Measurements from ENCODE around the gene NEXN. TPM values are rescaled to one million over a fixed set of nuclear protein-coding genes. Genes with fewer than 3 reads are reported as not detected.

Gene NEXN
- total and polyA plus RNA-seq, 2 donors (not counting 1 experiment from before 2014, with no cell fraction given) = 0.07 to 0.81 TPM

GRCh38 chr1:77978293-77978968 lies 90.0 kb downstream of the NEXN start:
- peak overlapping the region; percentile 94 to 99 for H3K27ac ChIP-seq (ENCODE audit: low read length in 2 of 2)
- peak; percentile 89 for DNase-seq
- Mint-ChIP-seq H3K9me3 (ENCODE audit: insufficient read depth) (no peaks in the 10 kb centered on the region), H3K4me3 (no peak overlapping the region), H3K27ac (no peak overlapping the region), H3K4me1 (peaks cover 41% of the 10 kb centered on the region), H3K27me3 (no peaks in the 10 kb centered on the region)
- no peaks in the 10 kb centered on the region for H3K27me3 ChIP-seq (replicated peaks in 1 of 4; ENCODE audit: control extremely low read depth in 1 of 4, control insufficient read depth in 3 of 4, insufficient read depth in 4 of 4, low read length in 3 of 4)
- ATAC-seq (ENCODE audit: low read depth) = peak; percentile 45
- no peaks in the 10 kb centered on the region for H3K9me3 ChIP-seq (ENCODE audit: control extremely low read depth in 1 of 3, control insufficient read depth in 2 of 3, insufficient read depth in 1 of 3, low read length in 2 of 3)
- peaks cover 0 to 32% of the 10 kb centered on the region in 2 experiments for H3K36me3 ChIP-seq (replicated peaks in 1 of 2; ENCODE audit: control extremely low read depth in 1 of 2, control insufficient read depth in 1 of 2, extremely low read depth in 1 of 2, insufficient read depth in 2 of 2, low read length in 1 of 2)
- intact Hi-C loops (cut with micrococcal nuclease) = loop anchor here (2.0 kb wide), 1 partner anchor 760 kb away; the partner anchor contains the start of gene PIGK
- CTCF ChIA-PET = interaction anchor here (1.0 to 1.6 kb wide), 5 partner anchors 9 to 136 kb away, joined by 3 to 18 read pairs (median 3); partner anchors contain the start of gene DNAJB4
- peak overlapping the region; percentile 77 to 100 (median 96) for H3K4me3 ChIP-seq (ENCODE audit: control extremely low read depth in 1 of 5, extremely low read depth in 1 of 5, insufficient read depth in 1 of 5, low read depth in 2 of 5, low read length in 4 of 5)
- POLR2A ChIA-PET = interaction anchor here (0.6 to 1.9 kb wide), 7 partner anchors 20 to 387 kb away, joined by 3 to 19 read pairs (median 4); partner anchors contain the start of genes DNAJB4, MIGA1 and ZZZ3
- peaks cover 73% of the 10 kb centered on the region for H3K79me2 ChIP-seq (ENCODE audit: control insufficient read depth, insufficient read depth, low read length)
- peaks cover 45% of the 10 kb centered on the region for H4K20me1 ChIP-seq (ENCODE audit: control insufficient read depth, insufficient read depth, low read length, poor library complexity, severe bottlenecking)
- H3K4me1 ChIP-seq (ENCODE audit: control insufficient read depth in 2 of 2, insufficient read depth in 2 of 2, low read length in 2 of 2) = peaks cover 41 to 47% of the 10 kb centered on the region in 2 donors
- TF ChIP-seq EZH2 (IDR thresholded peaks at IDR 0.05; ENCODE audit: borderline replicate concordance, insufficient read depth, low read depth, low read length, poor library complexity, severe bottlenecking) (no peak), CTCF (IDR thresholded peaks at IDR 0.05) (no peak)
- WGBS (ENCODE audit: insufficient coverage) = 0% methylated on average over 30 of the region's 34 CpGs
- peak overlapping the region; percentile 99 for H3K9ac ChIP-seq (ENCODE audit: low read length)
- H3K4me2 ChIP-seq (replicated peaks; ENCODE audit: low read depth, low read length, poor library complexity, severe bottlenecking) = peak overlapping the region; percentile 77
- H2AFZ ChIP-seq (ENCODE audit: insufficient read depth, low read depth, low read length, poor library complexity, severe bottlenecking) = peak overlapping the region; percentile 89

All from B cell (primary cell).